GM19240 (cell line): ENCODE data around the gene PMFBP1.

Experiments
- DNase-seq: peaks from one replicate; pipeline ENCODE4 v3.0.0; 2011; ENCODE audit warnings: low spot score; ENCODE audit not compliant: insufficient read length

Gene PMFBP1

GRCh38 chr16:72172105-72173034, at the start of gene PMFBP1:
PMFBP1 (minus strand) TSS chr16:72172155; CDS start chr16:72171208, 947 bp downstream.
- peak; percentile 19 for DNase-seq

GRCh38 chr16:72221630-72222024, 49.7 kb upstream of the PMFBP1 start:
- no peak for DNase-seq

- no peak for DNase-seq
Measured at GRCh38 chr16:72220875-72221629, 49.1 kb upstream of the PMFBP1 start.

GRCh38 chr16:72219282-72219681, 47.3 kb upstream of the PMFBP1 start:
- no peak for DNase-seq

- DNase-seq: no peak
Measured at GRCh38 chr16:72216767-72217166, 44.8 kb upstream of the PMFBP1 start.

GRCh38 chr16:72214821-72215220, 42.9 kb upstream of the PMFBP1 start:
- DNase-seq: no peak

- DNase-seq: no peak
Measured at GRCh38 chr16:72211110-72211509, 39.2 kb upstream of the PMFBP1 start.

- DNase-seq: no peak
Measured at GRCh38 chr16:72210555-72210954, 38.6 kb upstream of the PMFBP1 start.

- DNase-seq: no peak
Measured at GRCh38 chr16:72210072-72210471, 38.1 kb upstream of the PMFBP1 start.

- no peak for DNase-seq
Measured at GRCh38 chr16:72206299-72206698, 34.3 kb upstream of the PMFBP1 start.

- no peak for DNase-seq
Measured at GRCh38 chr16:72203401-72203800, 31.4 kb upstream of the PMFBP1 start.

- no peak for DNase-seq
Measured at GRCh38 chr16:72202014-72202413, 30.1 kb upstream of the PMFBP1 start.

GRCh38 chr16:72201387-72201786, 29.4 kb upstream of the PMFBP1 start:
- no peak for DNase-seq

- no peak for DNase-seq
Measured at GRCh38 chr16:72199761-72200337, 27.9 kb upstream of the PMFBP1 start.

GRCh38 chr16:72198771-72199201, 26.8 kb upstream of the PMFBP1 start:
- no peak for DNase-seq

- no peak for DNase-seq
Measured at GRCh38 chr16:72198021-72198711, 26.2 kb upstream of the PMFBP1 start.

- no peak for DNase-seq
Measured at GRCh38 chr16:72197545-72197944, 25.6 kb upstream of the PMFBP1 start.

- DNase-seq: no peak
Measured at GRCh38 chr16:72195609-72196008, 23.7 kb upstream of the PMFBP1 start.

- no peak for DNase-seq
Measured at GRCh38 chr16:72191551-72191950, 19.6 kb upstream of the PMFBP1 start.

GRCh38 chr16:72189865-72190371, 18.0 kb upstream of the PMFBP1 start:
- DNase-seq: no peak

GRCh38 chr16:72188541-72188940, 16.6 kb upstream of the PMFBP1 start:
- no peak for DNase-seq
